ENCODE results near the gene NSMCE1.

Gene NSMCE1

DNA sequence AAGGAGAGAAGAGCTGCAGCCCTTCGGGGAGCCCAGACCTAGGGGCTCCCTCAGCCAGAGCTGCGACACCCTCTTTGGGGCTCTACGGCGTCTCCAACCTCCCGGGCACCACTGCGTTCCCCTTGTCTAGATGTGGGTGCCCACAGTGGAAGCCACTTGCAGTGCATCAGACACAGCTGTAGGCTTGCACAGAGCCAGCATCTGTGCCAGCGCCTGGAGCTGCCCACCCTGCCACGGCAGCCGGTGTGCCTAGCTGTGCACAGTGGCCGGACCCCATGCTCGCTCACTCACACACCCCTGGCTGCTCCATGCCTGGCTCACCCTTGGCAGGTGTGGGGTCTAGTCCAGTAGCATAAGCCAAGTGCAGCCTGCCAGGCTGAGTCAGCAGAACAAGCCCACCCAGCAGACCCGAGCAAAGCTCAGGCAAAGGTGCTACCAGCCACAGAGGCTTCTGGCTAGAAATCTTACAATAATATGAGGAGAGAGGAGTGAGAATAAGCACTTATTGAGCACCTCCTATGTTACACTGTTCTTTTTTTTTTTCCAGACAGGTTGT lies 78.2 kb downstream of the NSMCE1 start:
- TF ChIP-seq, protein P1, sequence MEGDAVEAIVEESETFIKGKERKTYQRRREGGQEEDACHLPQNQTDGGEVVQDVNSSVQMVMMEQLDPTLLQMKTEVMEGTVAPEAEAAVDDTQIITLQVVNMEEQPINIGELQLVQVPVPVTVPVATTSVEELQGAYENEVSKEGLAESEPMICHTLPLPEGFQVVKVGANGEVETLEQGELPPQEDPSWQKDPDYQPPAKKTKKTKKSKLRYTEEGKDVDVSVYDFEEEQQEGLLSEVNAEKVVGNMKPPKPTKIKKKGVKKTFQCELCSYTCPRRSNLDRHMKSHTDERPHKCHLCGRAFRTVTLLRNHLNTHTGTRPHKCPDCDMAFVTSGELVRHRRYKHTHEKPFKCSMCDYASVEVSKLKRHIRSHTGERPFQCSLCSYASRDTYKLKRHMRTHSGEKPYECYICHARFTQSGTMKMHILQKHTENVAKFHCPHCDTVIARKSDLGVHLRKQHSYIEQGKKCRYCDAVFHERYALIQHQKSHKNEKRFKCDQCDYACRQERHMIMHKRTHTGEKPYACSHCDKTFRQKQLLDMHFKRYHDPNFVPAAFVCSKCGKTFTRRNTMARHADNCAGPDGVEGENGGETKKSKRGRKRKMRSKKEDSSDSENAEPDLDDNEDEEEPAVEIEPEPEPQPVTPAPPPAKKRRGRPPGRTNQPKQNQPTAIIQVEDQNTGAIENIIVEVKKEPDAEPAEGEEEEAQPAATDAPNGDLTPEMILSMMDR (IDR thresholded peaks at IDR 0.05; ENCODE audit: borderline replicate concordance, insufficient read depth, low read depth, low read length): no peak
- no peak overlapping the region for H3K4me3 ChIP-seq (ENCODE audit: low read depth, low read length)

DNA sequence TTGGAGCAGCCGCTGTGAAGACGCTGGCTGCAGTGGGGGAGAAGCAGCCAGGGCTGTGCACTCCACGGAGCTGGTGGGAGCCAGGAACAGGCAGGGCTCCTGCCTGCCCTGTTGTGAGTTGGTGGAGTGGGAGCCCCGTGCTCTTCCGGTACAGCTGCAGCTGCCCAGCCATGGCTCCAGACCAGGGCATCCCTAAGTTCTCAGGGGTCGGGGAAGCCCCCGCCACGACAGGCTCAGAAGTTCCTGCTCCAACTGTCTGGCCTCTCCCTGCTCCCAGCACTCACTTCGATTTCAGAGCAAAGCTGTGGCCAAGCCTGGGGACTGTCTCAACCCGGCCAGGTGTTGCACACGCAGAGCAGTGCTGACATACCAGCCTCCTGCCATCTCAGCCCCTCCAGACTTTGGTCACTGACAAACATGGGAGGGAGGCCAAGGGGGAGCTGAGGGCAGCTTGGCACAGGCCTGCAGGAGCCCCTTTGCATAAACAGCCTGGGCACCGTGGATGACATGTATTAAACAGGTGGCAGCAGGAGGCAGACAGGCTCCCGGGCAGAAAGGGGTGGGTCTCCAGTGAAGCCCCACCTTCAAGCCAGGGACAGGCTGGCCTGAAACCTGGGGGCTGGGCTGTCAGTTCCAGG lies 79.1 kb downstream of the NSMCE1 start:
- H3K4me3 ChIP-seq (ENCODE audit: low read depth, low read length): no peak overlapping the region
- TF ChIP-seq, protein P1 (IDR thresholded peaks at IDR 0.05; ENCODE audit: borderline replicate concordance, insufficient read depth, low read depth, low read length): no peak

DNA sequence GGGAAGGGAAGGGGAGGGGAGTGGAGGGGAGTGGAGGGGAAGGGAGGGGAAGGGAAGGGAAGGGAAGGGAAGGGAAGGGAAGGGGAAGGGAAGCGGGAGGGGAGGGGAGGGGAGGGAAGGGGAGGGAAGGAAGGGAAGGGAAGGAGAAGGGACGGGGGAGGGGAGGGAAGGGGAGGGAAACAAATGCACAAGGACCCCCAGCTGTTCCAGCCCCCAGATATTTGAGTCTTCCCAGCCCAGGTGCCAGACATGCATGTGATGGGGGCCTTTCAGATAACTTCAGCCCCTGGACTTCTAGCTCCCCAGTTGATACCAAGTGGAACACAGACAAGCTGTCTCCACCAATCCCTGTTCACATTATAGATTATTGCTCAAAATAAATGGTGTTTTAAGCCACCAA lies 79.9 kb downstream of the NSMCE1 start:
- H3K4me3 ChIP-seq (ENCODE audit: low read depth, low read length): no peak overlapping the region
- TF ChIP-seq, protein P1 (IDR thresholded peaks at IDR 0.05; ENCODE audit: borderline replicate concordance, insufficient read depth, low read depth, low read length): no peak

DNA sequence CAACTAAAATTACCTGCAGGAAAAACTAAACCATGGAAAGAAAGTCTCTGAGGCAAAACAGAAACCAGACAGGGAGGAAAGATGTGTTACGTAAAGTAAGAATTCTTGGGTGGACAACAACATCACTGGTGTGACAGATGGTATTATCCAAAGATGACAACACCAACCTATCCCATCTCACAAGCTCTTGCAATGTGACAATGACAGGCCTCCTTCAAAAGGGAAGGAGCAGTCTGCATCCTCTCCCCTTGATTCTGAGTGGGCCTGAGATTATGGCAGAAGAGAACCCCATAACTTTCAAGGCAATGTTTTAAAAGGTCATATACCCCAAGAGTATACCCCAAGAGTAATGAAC lies 82.8 kb downstream of the NSMCE1 start:
- TF ChIP-seq, protein P1 (IDR thresholded peaks at IDR 0.05; ENCODE audit: borderline replicate concordance, insufficient read depth, low read depth, low read length): no peak
- no peak overlapping the region for H3K4me3 ChIP-seq (ENCODE audit: low read depth, low read length)

DNA sequence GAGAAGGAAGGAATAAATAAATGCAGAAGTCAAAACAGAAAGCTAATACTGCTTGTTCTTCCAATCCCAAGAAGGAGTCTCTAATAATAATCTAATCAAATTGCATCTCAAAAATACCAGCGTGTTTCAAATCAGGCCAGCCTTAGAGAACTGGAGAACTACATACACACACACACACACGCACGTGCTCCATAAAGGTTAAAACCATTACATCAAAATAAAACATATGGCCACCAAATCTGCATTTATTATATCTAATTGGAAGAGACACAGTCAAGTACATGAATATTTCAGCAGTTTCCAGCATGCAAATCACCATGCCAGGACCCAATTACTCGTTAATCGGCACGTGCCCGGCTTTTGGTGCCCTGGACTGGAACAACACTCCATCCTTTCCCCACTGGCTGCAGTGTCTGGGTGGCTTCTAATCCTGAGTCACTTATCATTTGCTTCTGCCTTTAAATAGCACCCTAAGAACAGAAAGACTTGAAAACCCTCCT lies 85.6 kb downstream of the NSMCE1 start:
- no peak overlapping the region for H3K4me3 ChIP-seq (ENCODE audit: low read depth, low read length)
- TF ChIP-seq, protein P1 (IDR thresholded peaks at IDR 0.05; ENCODE audit: borderline replicate concordance, insufficient read depth, low read depth, low read length): no peak

DNA sequence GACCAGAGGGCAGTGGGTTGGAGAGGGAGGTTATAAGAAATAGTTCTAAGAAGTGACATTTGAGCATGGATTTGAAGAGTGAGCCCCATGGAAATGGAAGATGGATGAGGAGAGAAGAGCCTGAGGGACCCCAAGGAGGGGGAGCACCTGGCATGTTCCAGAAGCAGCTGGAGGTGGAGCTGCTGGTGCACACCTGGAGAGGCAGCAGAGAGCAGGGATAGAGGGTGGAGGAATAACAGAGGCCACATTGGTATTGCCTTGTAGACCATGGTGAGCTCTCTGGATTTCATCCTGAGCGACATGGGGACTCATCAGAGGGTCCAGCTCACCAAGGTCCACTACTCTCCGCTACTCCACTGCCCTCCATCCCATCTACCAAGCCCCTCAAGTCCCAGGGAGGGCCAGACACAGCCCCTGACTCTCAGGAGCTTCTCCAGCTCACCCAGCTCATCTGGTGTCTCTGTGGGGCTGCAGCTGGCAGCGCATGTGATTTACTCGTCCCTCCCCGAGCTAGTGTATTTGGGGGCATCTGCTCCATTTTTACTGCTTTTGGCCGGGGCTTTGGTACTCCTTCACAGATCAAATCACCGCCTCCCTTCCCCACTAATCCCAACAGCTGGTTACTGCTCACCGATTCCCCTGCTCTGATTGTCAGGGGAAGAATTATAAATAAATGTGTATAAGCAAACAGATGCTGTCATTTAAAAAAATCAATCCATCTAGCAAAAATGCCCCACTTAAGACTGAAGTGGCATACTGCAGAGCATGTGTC lies 87.4 kb downstream of the NSMCE1 start:
- TF ChIP-seq, protein P1 (IDR thresholded peaks at IDR 0.05; ENCODE audit: borderline replicate concordance, insufficient read depth, low read depth, low read length): peak; percentile 51
- no peak overlapping the region for H3K4me3 ChIP-seq (ENCODE audit: low read depth, low read length)

Measured in GM12875 (cell line).